ENCODE measurements around the gene SEZ6. TPM values are rescaled to one million over a fixed set of nuclear protein-coding genes. Genes with fewer than 3 reads are reported as not detected.

SEZ6 gene
- total and polyA plus RNA-seq, 2 of the 4 experiments (the other 2 are of a cell fraction), result not detected

GRCh38 chr17:29007456-29007855 is 1.6 kb upstream of the SEZ6 start:
- Histone ChIP-seq H3K4ac (ENCODE audit: low read depth, low read length) (no peak overlapping the region), H3K9ac (ENCODE audit: low read depth, low read length) (no peak overlapping the region), H3K4me1 (ENCODE audit: control insufficient read depth, insufficient read depth, low read length) (peaks cover 3% of the 10 kb centered on the region), H2AK5ac (ENCODE audit: low read depth, low read length) (no peak overlapping the region), H3K56ac (ENCODE audit: extremely low read depth, insufficient read depth, low read length) (no peak overlapping the region), H2AFZ (replicated peaks; ENCODE audit: low read length, poor library complexity) (no peak overlapping the region), H2AK9ac (replicated peaks; ENCODE audit: low read depth, low read length, poor library complexity) (no peak overlapping the region), H2BK120ac (ENCODE audit: low read depth, low read length) (no peak overlapping the region), H3K4me2 (ENCODE audit: low read depth, low read length) (no peak overlapping the region), H3K9me3 (ENCODE audit: control insufficient read depth, insufficient read depth, low read length) (peaks cover 1% of the 10 kb centered on the region; the same call in 1 of the 2 replicates), H3K79me1 (ENCODE audit: low read depth in 1 of 2, low read length in 2 of 2) (no peaks in the 10 kb centered on the region), H4K8ac (ENCODE audit: low read depth in 2 of 2, low read length in 2 of 2) (no peak overlapping the region), H4K5ac (ENCODE audit: low read depth, low read length) (no peak overlapping the region), H3K27me3 (ENCODE audit: control insufficient read depth, insufficient read depth, low read length) (peaks cover 81% of the 10 kb centered on the region), H3K23ac (ENCODE audit: low read depth, low read length) (no peak overlapping the region), H3K9me1 (ENCODE audit: insufficient read depth, low read length) (0 out of 2 replicates have a peak, but pooled peaks cover 3% of the 10 kb centered on the region), H3K14ac (replicated peaks; ENCODE audit: low read depth, low read length) (no peak overlapping the region), H2BK15ac (ENCODE audit: low read depth, low read length) (no peak overlapping the region), H3K27ac (ENCODE audit: insufficient read depth, low read length) (no peak overlapping the region), H4K91ac (ENCODE audit: insufficient read depth, low read depth, low read length) (no peak overlapping the region), H2BK5ac (ENCODE audit: low read depth, low read length, poor library complexity, severe bottlenecking) (no peak overlapping the region), H4K20me1 (ENCODE audit: insufficient read depth, low read length) (peaks cover 3% of the 10 kb centered on the region; the same call in 1 of the 2 replicates), H2BK20ac (ENCODE audit: low read depth, low read length) (no peak overlapping the region), H3K4me3 (ENCODE audit: insufficient read depth, low read depth, low read length) (no peak overlapping the region), H3K36me3 (ENCODE audit: control insufficient read depth, insufficient read depth, low read length) (no peaks in the 10 kb centered on the region), H3K18ac (ENCODE audit: low read depth, low read length) (no peak overlapping the region)
- no peak for ATAC-seq (ENCODE audit: low read depth)
- no peak for DNase-seq
- TF ChIP-seq FOS (IDR thresholded peaks at IDR 0.05; ENCODE audit: low read depth, low read length) (no peak), CEBPB (IDR thresholded peaks at IDR 0.05; ENCODE audit: low read depth, low read length) (no peak)
- CTCF ChIA-PET, result no interaction called here
- POLR2A ChIA-PET (ENCODE audit: unreplicated experiment), result interaction anchor here (0.6 kb wide), 1 partner anchor 33 kb away, joined by 5 read pairs; no protein-coding TSS in a partner anchor
- no TSS peak for BruUV-seq (replicated peaks)
- dilution Hi-C loops (cut with HindIII; ENCODE audit: low sequenced_read_pairs, unreplicated experiment) (no loop called here), intact Hi-C loops (cut with micrococcal nuclease) (loop anchor here (2.0 kb wide), 1 partner anchor 39 kb away; no protein-coding TSS in a partner anchor), in situ Hi-C loops (cut with MboI; ENCODE audit: low sequenced_read_pairs) (no loop called here)
- 8% methylated on average over 2 of the region's 2 CpGs; no CpG with 5 or more reads in 1 of the 2 experiments for WGBS, 2 experiments (ENCODE audit: extremely low coverage in 2 of 2, insufficient read length in 1 of 2)
